ENCODE data around the gene DMD.

The DMD gene

GRCh38 chrX:32185160-32185559 is 1026.2 kb downstream of the DMD start:
- no peak for DNase-seq

- no peak for DNase-seq
Observed at GRCh38 chrX:32183066-32183465, 1028.3 kb downstream of the DMD start.

- DNase-seq = no peak
Observed at GRCh38 chrX:32176510-32176909, 1034.8 kb downstream of the DMD start.

- no peak for DNase-seq
Observed at GRCh38 chrX:32170481-32170880, 1040.9 kb downstream of the DMD start.

GRCh38 chrX:32155044-32155638 is 1056.2 kb downstream of the DMD start:
- DNase-seq = no peak

- no peak for DNase-seq
Observed at GRCh38 chrX:32153585-32153984, 1057.8 kb downstream of the DMD start.

- no peak for DNase-seq
Observed at GRCh38 chrX:32150141-32150540, 1061.2 kb downstream of the DMD start.

- no peak for DNase-seq
Observed at GRCh38 chrX:32141841-32142240, 1069.5 kb downstream of the DMD start.

- no peak for DNase-seq
Observed at GRCh38 chrX:32139476-32139875, 1071.9 kb downstream of the DMD start.

GRCh38 chrX:32137525-32137924 is 1073.8 kb downstream of the DMD start:
- DNase-seq = no peak

- no peak for DNase-seq
Observed at GRCh38 chrX:32126997-32127396, 1084.4 kb downstream of the DMD start.

- no peak for DNase-seq
Observed at GRCh38 chrX:32118832-32119231, 1092.5 kb downstream of the DMD start.

GRCh38 chrX:32116047-32116446 is 1095.3 kb downstream of the DMD start:
- no peak for DNase-seq

GRCh38 chrX:32087663-32088062 is 1123.7 kb downstream of the DMD start:
- DNase-seq = no peak

GRCh38 chrX:32084757-32085156 is 1126.6 kb downstream of the DMD start:
- DNase-seq = no peak

GRCh38 chrX:32048285-32048684 is 1163.1 kb downstream of the DMD start:
- no peak for DNase-seq

GRCh38 chrX:32045149-32045548 is 1166.2 kb downstream of the DMD start:
- DNase-seq = no peak

GRCh38 chrX:32041181-32041580 is 1170.2 kb downstream of the DMD start:
- no peak for DNase-seq

GRCh38 chrX:32026772-32027171 is 1184.6 kb downstream of the DMD start:
- no peak for DNase-seq

- no peak for DNase-seq
Observed at GRCh38 chrX:32024072-32024471, 1187.3 kb downstream of the DMD start.

GRCh38 chrX:32016195-32016594 is 1195.2 kb downstream of the DMD start:
- DNase-seq = no peak

GRCh38 chrX:32010948-32011347 is 1200.4 kb downstream of the DMD start:
- DNase-seq = no peak

- DNase-seq = no peak
Observed at GRCh38 chrX:32010212-32010611, 1201.1 kb downstream of the DMD start.

- DNase-seq = no peak
Observed at GRCh38 chrX:31993637-31994036, 1217.7 kb downstream of the DMD start.

GRCh38 chrX:31988975-31989374 is 1222.4 kb downstream of the DMD start:
- DNase-seq = no peak
